ENCODE results near the gene SUN3. TPM values are rescaled to one million over a fixed set of nuclear protein-coding genes. Genes with fewer than 3 reads are reported as not detected.
A peak's percentile ranks its signal among the peaks of the same experiment; 100 is the strongest.
"Not testable (repeated sequence)": the region's sequence is repeated elsewhere in the genome, so short reads cannot be mapped to it uniquely, and the experiment has no call there.

Gene SUN3
- total RNA-seq, 1 experiment from 2014 or later, result not detected

DNA sequence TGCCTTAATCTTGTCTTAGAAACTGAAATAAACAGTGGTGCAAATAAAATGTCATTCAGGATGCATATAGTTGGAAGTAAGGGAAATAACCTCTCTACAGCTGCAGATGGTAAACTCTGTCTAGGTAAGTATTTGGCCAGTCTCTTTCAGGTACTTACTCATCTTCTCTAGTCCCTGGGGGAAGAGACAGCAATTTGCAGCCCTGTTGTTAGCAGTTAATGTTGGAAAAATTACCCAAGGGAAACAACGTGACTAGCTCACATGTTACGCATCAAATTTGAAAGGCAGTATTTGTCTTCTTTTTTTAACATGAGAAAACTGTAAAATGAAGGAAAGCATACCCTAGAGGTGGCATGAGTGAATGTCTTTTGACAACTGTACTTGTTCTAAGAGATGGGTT, 46.3 kb downstream of the SUN3 start:
- DNase-seq, result no peak
- Histone ChIP-seq H3K27me3 (ENCODE audit: low read length) (no peaks in the 10 kb centered on the region), H3K79me2 (ENCODE audit: low read length) (peaks cover 12% of the 10 kb centered on the region), H3K27ac (ENCODE audit: low read length) (no peak overlapping the region), H3K4me3 (ENCODE audit: low read length) (no peak overlapping the region), H3K9me2 (replicated peaks; ENCODE audit: insufficient read depth, low read length) (no peaks in the 10 kb centered on the region), H2AFZ (ENCODE audit: low read length) (no peak overlapping the region; the same call in 1 of the 2 replicates), H3K4me1 (ENCODE audit: low read length) (peaks cover 25% of the 10 kb centered on the region), H3K36me3 (ENCODE audit: insufficient read depth, low read length) (peaks cover 6% of the 10 kb centered on the region; the same call in 1 of the 2 replicates), H3K9ac (ENCODE audit: low read length) (no peak overlapping the region), H3K4me2 (ENCODE audit: low read depth, low read length, poor library complexity, severe bottlenecking) (no peak overlapping the region), H3K9me3 (ENCODE audit: low read length) (no peaks in the 10 kb centered on the region), H4K20me1 (ENCODE audit: insufficient read depth, low read depth, low read length) (no peaks in the 10 kb centered on the region)

DNA sequence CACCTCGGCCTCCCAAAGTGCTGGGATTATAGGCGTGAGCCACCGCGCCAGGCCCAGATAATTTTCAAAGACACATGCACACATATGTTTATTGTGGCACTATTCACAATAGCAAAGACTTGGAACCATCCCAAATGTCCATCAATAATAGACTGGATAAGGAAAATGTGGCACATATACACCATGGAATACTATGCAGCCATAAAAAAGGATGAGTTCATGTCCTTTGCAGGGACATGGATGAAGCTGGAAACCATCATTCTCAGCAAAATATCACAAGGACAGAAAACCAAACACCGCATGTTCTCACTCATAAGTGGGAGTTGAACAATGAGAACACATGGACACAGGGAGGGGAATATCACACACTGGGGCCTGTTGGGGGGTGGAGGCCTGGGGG, 48.3 kb downstream of the SUN3 start:
- not testable (repeated sequence) for H3K9me2 ChIP-seq (replicated peaks; ENCODE audit: insufficient read depth, low read length); H3K9ac ChIP-seq (ENCODE audit: low read length); H3K27ac ChIP-seq (ENCODE audit: low read length); H4K20me1 ChIP-seq (ENCODE audit: insufficient read depth, low read depth, low read length); H3K4me3 ChIP-seq (ENCODE audit: low read length); H3K4me2 ChIP-seq (ENCODE audit: low read depth, low read length, poor library complexity, severe bottlenecking); DNase-seq; H3K27me3 ChIP-seq (ENCODE audit: low read length); H3K9me3 ChIP-seq (ENCODE audit: low read length); H2AFZ ChIP-seq (ENCODE audit: low read length)
- H3K79me2 ChIP-seq (ENCODE audit: low read length), result peaks cover 16% of the 10 kb centered on the region
- peaks cover 23% of the 10 kb centered on the region for H3K36me3 ChIP-seq (ENCODE audit: insufficient read depth, low read length)
- H3K4me1 ChIP-seq (ENCODE audit: low read length), result peaks cover 25% of the 10 kb centered on the region

DNA sequence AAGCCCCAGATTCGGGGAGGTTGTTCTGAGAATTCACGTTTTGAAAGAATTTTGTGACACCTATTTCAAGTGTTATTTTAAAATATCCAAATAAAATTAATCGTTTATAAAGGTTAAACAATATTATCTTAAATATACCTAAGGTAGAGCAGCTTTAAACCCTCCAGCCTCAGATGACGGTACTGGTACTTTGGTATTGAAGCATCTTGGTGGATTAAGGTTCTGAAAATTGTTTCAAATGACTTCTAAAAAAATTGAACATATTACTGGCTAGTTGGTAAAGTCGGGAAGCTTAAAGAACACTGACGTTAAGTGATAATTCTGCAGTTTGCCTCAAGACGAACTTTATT, 49.1 kb downstream of the SUN3 start:
- no peaks in the 10 kb centered on the region for H4K20me1 ChIP-seq (ENCODE audit: insufficient read depth, low read depth, low read length)
- peak overlapping the region; percentile 78 for H3K27ac ChIP-seq (ENCODE audit: low read length)
- H3K4me3 ChIP-seq (ENCODE audit: low read length), result peak overlapping the region; percentile 93
- H3K4me1 ChIP-seq (ENCODE audit: low read length), result peaks cover 25% of the 10 kb centered on the region
- no peak for DNase-seq
- H2AFZ ChIP-seq (ENCODE audit: low read length), result peak overlapping the region; percentile 25; the same call in 1 of the 2 replicates
- H3K9me3 ChIP-seq (ENCODE audit: low read length), result no peaks in the 10 kb centered on the region
- peaks cover 16% of the 10 kb centered on the region for H3K79me2 ChIP-seq (ENCODE audit: low read length)
- H3K36me3 ChIP-seq (ENCODE audit: insufficient read depth, low read length), result peaks cover 23% of the 10 kb centered on the region
- no peaks in the 10 kb centered on the region for H3K27me3 ChIP-seq (ENCODE audit: low read length)
- no peaks in the 10 kb centered on the region for H3K9me2 ChIP-seq (replicated peaks; ENCODE audit: insufficient read depth, low read length)
- H3K9ac ChIP-seq (ENCODE audit: low read length), result peak overlapping the region; percentile 92
- H3K4me2 ChIP-seq (ENCODE audit: low read depth, low read length, poor library complexity, severe bottlenecking), result peak overlapping the region; percentile 68

DNA sequence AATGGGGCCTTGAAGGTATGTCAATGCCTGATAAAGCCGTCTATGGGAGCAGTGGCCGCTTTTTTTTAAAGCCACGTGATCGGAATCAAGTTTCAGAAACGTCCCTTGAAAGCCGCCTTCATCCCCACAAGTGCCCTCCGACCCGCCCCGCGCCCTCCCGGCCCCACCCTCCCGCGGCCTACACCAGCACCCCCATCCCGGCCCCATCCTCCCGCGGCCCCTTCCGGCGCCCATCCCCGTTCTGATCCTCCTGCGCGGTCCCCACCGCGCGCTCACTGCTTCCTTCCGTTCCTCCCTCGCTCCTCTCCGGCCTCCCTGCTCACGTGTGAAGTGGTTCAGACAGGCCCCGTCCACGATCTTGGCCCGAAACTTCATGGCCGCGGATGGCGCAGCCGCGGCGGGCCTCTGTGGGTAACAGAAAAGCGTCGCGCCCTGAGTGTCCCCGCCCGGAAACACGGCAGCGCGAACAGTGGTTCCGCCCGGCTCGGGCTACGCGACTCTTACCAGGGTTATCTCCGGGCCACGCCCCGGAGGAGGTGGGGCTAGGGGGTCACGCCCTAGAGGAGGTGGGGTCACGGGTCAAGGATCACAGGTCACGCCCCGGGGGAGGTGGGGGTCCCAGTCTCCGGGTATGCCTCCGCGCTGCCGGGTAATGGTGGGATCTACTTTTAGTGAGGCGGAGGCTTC, 49.6 kb downstream of the SUN3 start, which contains the start of gene HUS1:
Gene HUS1 (minus strand): TSS at position 471 of the 687 bp plus-strand sequence. CDS start 96 bp downstream, at position 375.
- Histone ChIP-seq H3K9me2 (replicated peaks; ENCODE audit: insufficient read depth, low read length) (no peaks in the 10 kb centered on the region), H3K79me2 (ENCODE audit: low read length) (peaks cover 16% of the 10 kb centered on the region), H4K20me1 (ENCODE audit: insufficient read depth, low read depth, low read length) (no peaks in the 10 kb centered on the region), H2AFZ (ENCODE audit: low read length) (peak within 1 kb of the TSS; percentile 58), H3K4me3 (ENCODE audit: low read length) (peak within 1 kb of the TSS; percentile 93), H3K27ac (ENCODE audit: low read length) (peak within 1 kb of the TSS; percentile 78), H3K9me3 (ENCODE audit: low read length) (no peaks in the 10 kb centered on the region), H3K9ac (ENCODE audit: low read length) (peak within 1 kb of the TSS; percentile 92), H3K27me3 (ENCODE audit: low read length) (no peaks in the 10 kb centered on the region), H3K4me1 (ENCODE audit: low read length) (peaks cover 25% of the 10 kb centered on the region), H3K36me3 (ENCODE audit: insufficient read depth, low read length) (peaks cover 25% of the 10 kb centered on the region), H3K4me2 (ENCODE audit: low read depth, low read length, poor library complexity, severe bottlenecking) (peak within 1 kb of the TSS; percentile 100)
- peak; percentile 98 for DNase-seq

DNA sequence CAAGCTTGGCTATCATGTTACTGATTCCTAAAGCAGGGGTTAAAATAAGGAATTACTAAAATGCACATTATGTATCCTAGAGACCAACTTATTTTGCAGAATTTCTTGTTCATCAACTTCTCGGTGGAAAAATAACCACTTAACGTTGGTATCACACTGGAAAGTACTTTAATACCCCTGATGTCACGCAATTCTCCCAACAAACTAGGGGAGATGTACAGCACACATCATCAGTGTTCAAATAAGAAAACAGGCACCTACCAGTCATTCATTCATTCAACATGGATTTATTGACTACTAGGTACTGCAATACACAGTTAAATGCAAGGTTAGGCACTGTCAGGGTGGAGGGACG, 50.1 kb downstream of the SUN3 start:
- no peaks in the 10 kb centered on the region for H3K9me3 ChIP-seq (ENCODE audit: low read length)
- H3K79me2 ChIP-seq (ENCODE audit: low read length), result peaks cover 16% of the 10 kb centered on the region
- no peak for DNase-seq
- H4K20me1 ChIP-seq (ENCODE audit: insufficient read depth, low read depth, low read length), result no peaks in the 10 kb centered on the region
- no peaks in the 10 kb centered on the region for H3K27me3 ChIP-seq (ENCODE audit: low read length)
- peak overlapping the region; percentile 93 for H3K4me3 ChIP-seq (ENCODE audit: low read length)
- H3K9me2 ChIP-seq (replicated peaks; ENCODE audit: insufficient read depth, low read length), result no peaks in the 10 kb centered on the region
- peaks cover 27% of the 10 kb centered on the region for H3K36me3 ChIP-seq (ENCODE audit: insufficient read depth, low read length)
- H3K9ac ChIP-seq (ENCODE audit: low read length), result peak overlapping the region; percentile 92
- peak overlapping the region; percentile 58; the same call in 1 of the 2 replicates for H2AFZ ChIP-seq (ENCODE audit: low read length)
- H3K4me2 ChIP-seq (ENCODE audit: low read depth, low read length, poor library complexity, severe bottlenecking), result peak overlapping the region; percentile 100
- H3K4me1 ChIP-seq (ENCODE audit: low read length), result peaks cover 25% of the 10 kb centered on the region
- H3K27ac ChIP-seq (ENCODE audit: low read length), result peak overlapping the region; percentile 78; the same call in 1 of the 2 replicates

DNA sequence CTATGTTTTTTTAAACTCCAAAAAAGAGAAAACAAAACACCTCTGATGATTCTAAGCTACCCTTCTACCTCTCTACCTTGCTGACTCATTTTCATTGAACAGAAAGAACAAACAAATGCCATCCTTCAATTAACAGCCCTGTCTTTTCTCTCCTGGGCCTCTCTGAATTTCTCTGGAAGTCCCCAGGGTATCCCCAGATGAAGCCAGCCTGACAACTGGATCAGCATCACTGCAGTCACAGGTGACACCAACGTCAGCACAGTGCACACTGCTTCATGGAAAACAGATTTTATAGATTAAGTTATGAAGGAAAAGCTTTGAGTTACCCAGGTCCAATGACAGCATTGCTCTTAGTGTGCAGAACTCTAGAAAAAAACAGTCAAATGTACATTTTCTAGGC, 55.2 kb downstream of the SUN3 start:
- Histone ChIP-seq H3K9me2 (replicated peaks; ENCODE audit: insufficient read depth, low read length) (no peaks in the 10 kb centered on the region), H3K27me3 (ENCODE audit: low read length) (no peaks in the 10 kb centered on the region), H3K79me2 (ENCODE audit: low read length) (peaks cover 14% of the 10 kb centered on the region), H3K36me3 (ENCODE audit: insufficient read depth, low read length) (peaks cover 31% of the 10 kb centered on the region), H3K9me3 (ENCODE audit: low read length) (no peaks in the 10 kb centered on the region), H3K27ac (ENCODE audit: low read length) (no peak overlapping the region), H3K4me2 (ENCODE audit: low read depth, low read length, poor library complexity, severe bottlenecking) (no peak overlapping the region), H3K4me3 (ENCODE audit: low read length) (no peak overlapping the region), H2AFZ (ENCODE audit: low read length) (no peak overlapping the region), H3K9ac (ENCODE audit: low read length) (no peak overlapping the region), H4K20me1 (ENCODE audit: insufficient read depth, low read depth, low read length) (no peaks in the 10 kb centered on the region), H3K4me1 (ENCODE audit: low read length) (peaks cover 19% of the 10 kb centered on the region)
- DNase-seq, result no peak

DNA sequence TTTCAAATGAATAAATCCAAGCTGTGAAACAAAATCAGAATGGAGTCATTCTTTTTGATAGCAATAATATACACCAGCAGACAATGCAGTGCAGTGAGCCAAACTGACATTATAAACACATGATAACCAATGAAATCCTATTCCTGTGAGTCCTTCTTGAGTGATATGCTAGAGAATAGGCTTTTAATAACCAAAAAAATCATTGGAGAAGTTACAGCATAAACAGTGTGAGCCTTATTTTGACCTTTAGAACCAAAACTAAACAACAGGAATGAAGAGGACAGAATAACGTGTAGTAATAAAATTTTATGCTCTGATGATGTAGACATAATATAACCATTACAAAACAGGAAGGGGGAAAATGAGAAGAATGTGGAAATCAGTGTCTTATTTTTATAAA, 58.1 kb downstream of the SUN3 start:
- Histone ChIP-seq H4K20me1 (ENCODE audit: insufficient read depth, low read depth, low read length) (no peaks in the 10 kb centered on the region), H3K27me3 (ENCODE audit: low read length) (no peaks in the 10 kb centered on the region), H3K27ac (ENCODE audit: low read length) (no peak overlapping the region), H3K9ac (ENCODE audit: low read length) (no peak overlapping the region), H3K36me3 (ENCODE audit: insufficient read depth, low read length) (peaks cover 30% of the 10 kb centered on the region; the same call in 1 of the 2 replicates), H3K4me3 (ENCODE audit: low read length) (no peak overlapping the region), H3K9me2 (replicated peaks; ENCODE audit: insufficient read depth, low read length) (no peaks in the 10 kb centered on the region), H3K9me3 (ENCODE audit: low read length) (no peaks in the 10 kb centered on the region), H3K79me2 (ENCODE audit: low read length) (no peaks in the 10 kb centered on the region; the same call in 1 of the 2 replicates), H3K4me2 (ENCODE audit: low read depth, low read length, poor library complexity, severe bottlenecking) (no peak overlapping the region), H2AFZ (ENCODE audit: low read length) (no peak overlapping the region), H3K4me1 (ENCODE audit: low read length) (peaks cover 8% of the 10 kb centered on the region)
- no peak for DNase-seq

DNA sequence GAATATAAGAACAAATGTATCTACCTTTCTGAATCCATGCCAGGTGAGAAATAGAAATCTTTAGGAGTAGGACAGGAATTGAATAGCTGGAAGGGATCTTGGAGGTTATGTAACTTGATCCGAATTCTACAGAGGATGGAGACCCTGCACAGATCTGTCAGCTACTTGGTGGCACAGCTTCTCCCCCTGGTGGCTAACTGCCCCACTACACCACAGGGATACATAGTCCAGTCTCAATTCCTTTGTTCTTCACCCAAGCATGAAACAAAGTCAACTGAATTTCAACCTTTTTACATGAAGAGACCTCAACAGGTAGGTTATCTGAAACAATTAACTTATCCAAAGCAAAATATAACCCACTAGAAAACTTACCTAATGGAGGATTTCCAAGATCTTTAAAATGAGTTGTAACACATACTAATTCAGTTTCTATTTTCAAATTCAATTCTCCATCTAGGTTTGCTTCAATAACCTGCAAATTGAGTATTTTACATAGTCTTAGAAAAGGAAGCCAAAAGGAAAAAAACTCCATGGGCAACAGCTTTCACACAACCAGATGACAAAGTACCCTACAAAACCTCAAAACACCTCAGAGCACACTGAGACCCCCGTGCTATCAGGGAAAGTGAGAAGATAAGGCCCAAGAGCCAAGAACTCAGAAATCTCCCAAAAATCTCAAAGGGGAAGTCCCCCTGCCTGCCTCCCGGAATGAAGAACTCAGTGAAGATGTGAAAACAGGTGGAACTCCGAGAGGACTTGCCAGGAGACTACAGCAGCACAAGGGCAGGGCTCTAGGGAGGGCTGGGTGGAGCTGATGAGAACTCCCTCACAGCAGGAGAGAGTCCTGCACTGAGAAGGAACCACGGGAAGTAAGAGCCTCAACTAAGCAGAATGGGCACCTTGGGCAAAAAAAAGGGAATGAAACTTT, 59.8 kb downstream of the SUN3 start:
- Histone ChIP-seq H4K20me1 (ENCODE audit: insufficient read depth, low read depth, low read length) (no peaks in the 10 kb centered on the region), H3K4me3 (ENCODE audit: low read length) (no peak overlapping the region), H3K36me3 (ENCODE audit: insufficient read depth, low read length) (peaks cover 38% of the 10 kb centered on the region; the same call in 1 of the 2 replicates), H3K9me2 (replicated peaks; ENCODE audit: insufficient read depth, low read length) (no peaks in the 10 kb centered on the region), H3K4me2 (ENCODE audit: low read depth, low read length, poor library complexity, severe bottlenecking) (no peak overlapping the region), H3K27me3 (ENCODE audit: low read length) (no peaks in the 10 kb centered on the region), H3K9me3 (ENCODE audit: low read length) (no peaks in the 10 kb centered on the region), H3K4me1 (ENCODE audit: low read length) (peaks cover 8% of the 10 kb centered on the region), H3K9ac (ENCODE audit: low read length) (no peak overlapping the region), H2AFZ (ENCODE audit: low read length) (no peak overlapping the region), H3K27ac (ENCODE audit: low read length) (no peak overlapping the region; the same call in 1 of the 2 replicates), H3K79me2 (ENCODE audit: low read length) (no peaks in the 10 kb centered on the region; the same call in 1 of the 2 replicates)
- peak; percentile 88 for DNase-seq
